Stimulated activated CD4-positive, alpha-beta T cell treated with anti-CD3 and anti-CD28 coated beads, Interleukin-4, amount 100 ng/mL, for 4 hours (primary cell): ENCODE results near the gene PEBP1.

Source experiments
- DNase-seq, 2 experiments: peaks; one replicate each; pipeline ENCODE4 v3.0.0-alpha.2; 2020

Gene PEBP1

GRCh38 chr12:118137148-118137678, 1.3 kb downstream of the PEBP1 start:
- DNase-seq, result no peak

GRCh38 chr12:118140825-118141224, 4.9 kb downstream of the PEBP1 start:
- no peak for DNase-seq

- DNase-seq, result no peak
Measured at GRCh38 chr12:118144499-118144898, 8.6 kb downstream of the PEBP1 start.

GRCh38 chr12:118145113-118145797, 9.3 kb downstream of the PEBP1 start:
- no peak for DNase-seq

GRCh38 chr12:118145798-118146156, 9.9 kb downstream of the PEBP1 start:
- DNase-seq, result no peak

- no peak for DNase-seq
Measured at GRCh38 chr12:118148287-118148686, 12.4 kb downstream of the PEBP1 start.

GRCh38 chr12:118150625-118151024, 14.7 kb downstream of the PEBP1 start:
- DNase-seq, result no peak

GRCh38 chr12:118151755-118152154, 15.8 kb downstream of the PEBP1 start:
- no peak for DNase-seq

- DNase-seq, result no peak
Measured at GRCh38 chr12:118160536-118160935, 24.6 kb downstream of the PEBP1 start.

GRCh38 chr12:118164798-118165486, 29.0 kb downstream of the PEBP1 start:
- no peak for DNase-seq

GRCh38 chr12:118166946-118167345, 31.0 kb downstream of the PEBP1 start:
- DNase-seq, result no peak

GRCh38 chr12:118175823-118176447, 40.0 kb downstream of the PEBP1 start:
- no peak for DNase-seq

GRCh38 chr12:118183155-118183554, 47.2 kb downstream of the PEBP1 start:
- no peak for DNase-seq

GRCh38 chr12:118183711-118184110, 47.8 kb downstream of the PEBP1 start:
- no peak for DNase-seq

- DNase-seq, result no peak
Measured at GRCh38 chr12:118185602-118186397, 49.9 kb downstream of the PEBP1 start.

- no peak for DNase-seq
Measured at GRCh38 chr12:118187751-118188435, 52.0 kb downstream of the PEBP1 start.

GRCh38 chr12:118188690-118189371, 52.9 kb downstream of the PEBP1 start:
- DNase-seq, result no peak

- no peak for DNase-seq
Measured at GRCh38 chr12:118189741-118190191, 53.8 kb downstream of the PEBP1 start.

- DNase-seq, result no peak
Measured at GRCh38 chr12:118190266-118190665, 54.3 kb downstream of the PEBP1 start.

- DNase-seq, result no peak
Measured at GRCh38 chr12:118193477-118193876, 57.6 kb downstream of the PEBP1 start.

- no peak for DNase-seq
Measured at GRCh38 chr12:118193958-118194357, 58.0 kb downstream of the PEBP1 start.
